Measurements from ENCODE around the gene CANX. TPM values are rescaled to one million over a fixed set of nuclear protein-coding genes. Genes with fewer than 3 reads are reported as not detected.

The CANX gene
- total and polyA plus RNA-seq, 7 donors = 58.3 to 278 (median 254) TPM

DNA sequence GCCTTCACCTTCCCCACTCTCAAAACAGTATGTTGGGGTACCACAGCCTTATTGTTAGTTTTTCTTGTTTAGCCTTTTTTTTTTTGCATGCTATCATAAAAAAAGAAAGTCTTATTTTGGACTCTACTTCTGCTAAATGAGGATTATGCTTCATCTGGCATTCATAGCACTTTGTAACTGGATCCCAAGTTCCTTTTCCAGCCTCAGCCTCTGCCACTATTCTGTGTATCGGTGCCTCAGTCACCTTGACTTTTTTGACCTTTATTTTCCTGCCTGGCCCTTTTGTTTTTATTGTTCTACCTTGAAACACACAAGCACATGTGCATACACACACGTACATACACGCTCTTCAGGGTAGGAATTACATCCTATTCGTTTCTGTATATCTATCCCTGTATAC lies 25.4 kb downstream of the CANX start:
- peaks cover 53 to 100% (median 77%) of the 10 kb centered on the region in 4 donors for H3K36me3 ChIP-seq
- TF ChIP-seq CTCF (IDR thresholded peaks at IDR 0.05) (no peak), POLR2A (IDR thresholded peaks at IDR 0.05) (no peak), EP300 (IDR thresholded peaks at IDR 0.05) (no peak), POLR2AphosphoS5 (IDR thresholded peaks at IDR 0.05) (no peak)
- no peaks in the 10 kb centered on the region for H3K9me3 ChIP-seq
- WGBS, 2 donors = 91 to 95% methylated on average over 4 of the region's 4 CpGs
- no peaks in the 10 kb centered on the region for H3K27me3 ChIP-seq
- no peak overlapping the region for H3K27ac ChIP-seq
- no peak overlapping the region for H3K4me3 ChIP-seq
- DNase-seq = no peak
- intact Hi-C loops (cut with DNase I) = no loop called here
- H3K4me1 ChIP-seq = no peaks in the 10 kb centered on the region

GRCh38 chr5:179727106-179727505 lies 28.3 kb downstream of the CANX start:
- intact Hi-C loops (cut with DNase I) = no loop called here
- Histone ChIP-seq H3K9me3 (no peaks in the 10 kb centered on the region), H3K4me1 (peaks cover 0 to 10% (median 7%) of the 10 kb centered on the region in 4 donors), H3K27ac (no peak overlapping the region), H3K27me3 (no peaks in the 10 kb centered on the region), H3K36me3 (peaks cover 37 to 87% (median 53%) of the 10 kb centered on the region in 4 donors), H3K4me3 (no peak overlapping the region)
- DNase-seq = no peak
- 86% methylated on average over 6 of the region's 6 CpGs for WGBS, 2 donors
- no peak for TF ChIP-seq EP300 (IDR thresholded peaks at IDR 0.05)
- TF ChIP-seq CTCF (IDR thresholded peaks at IDR 0.05) = no peak
- TF ChIP-seq POLR2A (IDR thresholded peaks at IDR 0.05) = no peak
- no peak for TF ChIP-seq POLR2AphosphoS5 (IDR thresholded peaks at IDR 0.05)

DNA sequence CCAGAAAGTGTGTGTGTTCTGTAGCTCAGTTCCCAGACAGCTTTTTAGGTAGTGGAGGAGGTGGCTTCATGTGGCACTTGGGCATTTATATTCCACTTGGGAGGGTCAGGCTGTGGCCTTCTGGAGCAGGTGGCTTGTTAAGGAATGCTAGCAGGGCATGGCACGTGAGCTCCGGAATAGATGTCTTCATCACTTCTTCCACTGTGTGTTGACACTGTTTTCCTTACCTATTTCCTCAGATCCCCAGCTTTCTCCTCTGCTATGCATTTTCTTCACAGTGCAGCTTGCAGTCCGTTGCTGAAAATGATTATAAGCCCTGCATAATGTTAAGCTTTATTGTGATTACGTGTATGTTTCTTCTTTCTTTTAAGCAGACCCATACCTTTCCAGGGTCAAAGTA lies 30.5 kb downstream of the CANX start:
- peaks cover 0 to 18% (median 12%) of the 10 kb centered on the region in 4 donors for H3K4me1 ChIP-seq
- H3K27ac ChIP-seq = no peak overlapping the region
- WGBS, 2 donors = 62 to 90% methylated on average over 4 of the region's 4 CpGs
- no peak overlapping the region for H3K4me3 ChIP-seq
- H3K36me3 ChIP-seq = peaks cover 22 to 65% (median 36%) of the 10 kb centered on the region in 4 donors
- intact Hi-C loops (cut with DNase I) = no loop called here
- no peaks in the 10 kb centered on the region for H3K27me3 ChIP-seq
- no peak for DNase-seq
- no peaks in the 10 kb centered on the region for H3K9me3 ChIP-seq
- no peak for TF ChIP-seq POLR2AphosphoS5 (IDR thresholded peaks at IDR 0.05)
- no peak for TF ChIP-seq EP300 (IDR thresholded peaks at IDR 0.05)
- no peak for TF ChIP-seq CTCF (IDR thresholded peaks at IDR 0.05)
- TF ChIP-seq POLR2A (IDR thresholded peaks at IDR 0.05) = no peak

DNA sequence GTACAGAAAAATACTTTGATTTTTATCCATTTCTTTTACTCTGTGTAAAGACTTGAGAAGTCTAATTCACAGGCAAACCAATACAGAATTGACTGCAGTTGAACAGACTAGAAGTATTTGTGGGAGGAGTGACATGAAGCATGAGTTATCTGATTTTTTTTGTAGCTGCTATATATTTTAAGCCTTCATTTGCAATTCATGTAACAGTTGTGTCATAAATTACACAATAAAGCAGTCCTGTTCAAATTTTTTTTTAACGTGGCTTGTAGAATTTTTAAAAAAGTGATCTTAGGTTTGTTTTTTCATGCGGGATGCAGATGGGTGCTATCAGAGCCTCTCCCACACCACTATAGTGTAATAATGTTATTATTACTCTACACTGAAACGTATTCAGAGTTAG lies 31.0 kb downstream of the CANX start:
- no peak for DNase-seq
- no peak overlapping the region for H3K27ac ChIP-seq
- peaks cover 18 to 61% (median 32%) of the 10 kb centered on the region in 4 donors for H3K36me3 ChIP-seq
- TF ChIP-seq EP300 (IDR thresholded peaks at IDR 0.05) (no peak), POLR2AphosphoS5 (IDR thresholded peaks at IDR 0.05) (no peak), POLR2A (IDR thresholded peaks at IDR 0.05) (no peak)
- WGBS, 2 donors = 75 to 87% methylated on average over 3 of the region's 3 CpGs
- peaks cover 0 to 22% (median 17%) of the 10 kb centered on the region in 4 donors for H3K4me1 ChIP-seq
- no peak overlapping the region for H3K4me3 ChIP-seq
- no peaks in the 10 kb centered on the region for H3K27me3 ChIP-seq
- intact Hi-C loops (cut with DNase I) = loop anchor here (10.0 kb wide), 1 partner anchor 55 kb away; no protein-coding TSS in a partner anchor
- no peaks in the 10 kb centered on the region for H3K9me3 ChIP-seq

- no peak for DNase-seq
- Histone ChIP-seq H3K27ac (no peak overlapping the region), H3K9me3 (no peaks in the 10 kb centered on the region), H3K4me3 (no peak overlapping the region), H3K27me3 (no peaks in the 10 kb centered on the region), H3K36me3 (peaks cover 12 to 55% (median 25%) of the 10 kb centered on the region in 4 donors), H3K4me1 (peaks cover 0 to 27% (median 23%) of the 10 kb centered on the region in 4 donors)
- TF ChIP-seq POLR2AphosphoS5 (IDR thresholded peaks at IDR 0.05) = no peak
- no peak for TF ChIP-seq EP300 (IDR thresholded peaks at IDR 0.05)
- no peak for TF ChIP-seq POLR2A (IDR thresholded peaks at IDR 0.05)
- TF ChIP-seq CTCF (IDR thresholded peaks at IDR 0.05) = no peak
- intact Hi-C loops (cut with DNase I) = loop anchor here (10.0 kb wide), 1 partner anchor 56 kb away; no protein-coding TSS in a partner anchor
- 74 to 83% methylated on average over 3 of the region's 3 CpGs for WGBS, 2 donors
These were observed 31.6 kb downstream of the CANX start for GRCh38 chr5:179730356-179730755.

All from sigmoid colon (tissue), 7 donors.